ENCODE measurements around the gene NT5C1A. TPM values are rescaled to one million over a fixed set of nuclear protein-coding genes. Genes with fewer than 3 reads are reported as not detected.

The NT5C1A gene
- not detected in 2 replicates for total RNA-seq (2014; rRNA removed; shearing (Covaris generic))

DNA sequence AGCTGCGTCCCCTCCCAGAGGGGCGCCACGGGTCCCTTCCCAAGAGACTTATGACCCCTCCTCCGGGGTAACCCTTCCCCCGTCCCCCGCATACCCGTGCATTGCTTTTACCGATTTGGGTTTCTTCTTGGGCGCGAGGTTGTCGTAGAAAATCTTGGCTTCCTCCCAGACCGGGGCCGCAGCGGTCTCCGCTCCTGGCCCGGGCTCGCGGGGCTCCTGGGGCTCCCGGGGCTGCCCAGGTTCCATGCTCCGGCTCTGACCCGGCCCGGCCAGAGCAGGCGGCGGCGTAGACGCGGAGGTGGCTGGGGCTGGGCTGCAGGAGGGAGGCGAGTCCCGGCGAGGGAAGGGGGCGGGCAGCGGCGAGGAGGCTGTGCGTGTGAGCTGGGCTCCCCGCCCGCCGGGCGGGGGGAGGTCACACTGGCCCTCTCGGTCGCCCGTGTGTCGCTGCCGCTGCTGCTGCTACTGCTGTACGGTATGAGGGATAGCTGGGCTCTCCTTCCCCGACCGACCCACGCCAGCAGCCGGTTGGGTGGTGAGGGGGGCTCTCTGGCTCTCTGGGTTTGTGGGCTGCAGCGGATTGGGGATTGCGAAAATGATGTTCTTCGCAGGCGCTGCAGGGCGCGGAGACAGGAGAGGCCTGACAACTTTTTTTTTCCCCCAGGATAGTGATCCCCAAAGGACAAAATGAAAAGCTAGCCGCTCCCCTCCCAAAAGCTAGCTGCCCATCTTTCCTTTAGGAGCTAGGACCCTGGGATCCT, at the start of gene NT5C1A:
NT5C1A (minus strand) TSS at position 315 of the 758 bp plus-strand sequence; CDS start at position 246, 69 bp downstream.
- Histone ChIP-seq H3K4me1 (replicated peaks) (peaks cover 11% of the 10 kb centered on the region), H3K9me3 (replicated peaks) (no peaks in the 10 kb centered on the region), H3K4me3 (peak within 1 kb of the TSS; percentile 19), H3K27me3 (replicated peaks) (peaks cover 34% of the 10 kb centered on the region), H3K36me3 (no peaks in the 10 kb centered on the region), H3K27ac (no peak within 1 kb of the TSS)
- DNase-seq (ENCODE audit: low read depth in 1 of 2, low spot score in 2 of 2) = no peak

DNA sequence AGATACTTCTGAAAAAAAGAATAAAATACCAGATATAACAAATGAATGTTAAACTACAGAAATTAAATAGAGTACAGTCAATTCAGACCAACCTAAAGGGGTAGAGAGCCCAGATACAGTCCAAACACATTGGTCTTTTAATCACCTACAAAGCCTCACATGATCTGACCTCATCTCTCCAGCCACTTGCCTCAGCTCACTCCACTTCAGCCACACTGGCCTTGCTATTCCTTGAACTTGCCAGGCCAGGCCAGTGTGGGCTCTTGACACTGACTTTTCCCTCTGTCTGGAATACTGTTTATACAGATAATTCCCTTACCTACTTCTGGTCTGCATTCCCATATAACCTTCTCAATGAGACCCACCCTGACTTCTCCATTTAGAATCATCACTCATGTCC, 49.8 kb upstream of the NT5C1A start:
- no peaks in the 10 kb centered on the region for H3K4me1 ChIP-seq (replicated peaks)
- H3K36me3 ChIP-seq = no peaks in the 10 kb centered on the region
- no peak overlapping the region for H3K4me3 ChIP-seq
- DNase-seq (ENCODE audit: low read depth in 1 of 2, low spot score in 2 of 2) = no peak
- peaks cover 44% of the 10 kb centered on the region for H3K27me3 ChIP-seq (replicated peaks)
- H3K27ac ChIP-seq = no peak overlapping the region
- no peaks in the 10 kb centered on the region for H3K9me3 ChIP-seq (replicated peaks)

DNA sequence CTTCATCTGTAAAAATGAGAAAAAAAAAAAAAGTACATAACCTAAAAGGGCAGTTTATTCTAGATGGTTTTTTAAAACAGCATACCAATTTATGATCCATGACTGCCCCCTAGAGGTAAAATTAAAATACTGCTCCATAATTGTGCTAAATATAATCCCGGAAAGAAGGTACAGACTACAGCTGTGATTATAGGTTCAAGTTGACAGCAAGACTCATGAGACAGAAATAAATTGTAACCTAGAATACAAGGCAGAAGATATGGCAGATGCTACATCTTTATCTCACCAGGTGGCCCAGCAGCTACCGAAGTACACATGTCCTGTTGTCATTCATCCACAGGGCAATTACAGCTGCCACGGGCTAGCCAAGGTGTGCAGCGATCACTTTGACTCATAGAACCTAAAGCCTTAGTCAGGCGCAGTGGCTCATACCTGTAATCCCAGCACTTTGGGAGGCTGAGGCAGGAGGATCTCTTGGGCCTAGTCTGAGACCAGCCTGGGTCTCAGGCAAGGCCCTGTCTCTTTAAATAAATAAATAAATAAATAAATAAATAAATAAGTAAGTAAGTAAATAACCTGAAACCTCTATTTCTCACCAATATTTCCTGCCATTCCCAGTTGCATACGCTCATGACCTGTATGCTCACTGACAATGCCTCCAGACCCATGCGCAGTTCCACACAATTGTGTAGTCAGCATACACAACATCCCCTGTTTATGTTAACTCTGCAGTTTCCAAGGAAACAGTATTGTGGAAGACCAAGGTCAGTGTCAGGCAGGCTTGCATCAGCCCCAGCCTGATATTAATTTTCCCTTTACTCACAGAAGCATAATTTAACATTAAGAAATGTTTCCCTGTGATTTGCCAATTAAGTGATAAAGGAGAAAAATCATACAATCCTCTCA, 48.4 kb upstream of the NT5C1A start:
- H3K27ac ChIP-seq = no peak overlapping the region
- peak in 1 of 2 experiments; percentile 51 for DNase-seq (ENCODE audit: low read depth in 1 of 2, low spot score in 2 of 2)
- H3K36me3 ChIP-seq = no peaks in the 10 kb centered on the region
- H3K4me3 ChIP-seq = no peak overlapping the region
- peaks cover 40% of the 10 kb centered on the region for H3K27me3 ChIP-seq (replicated peaks)
- no peaks in the 10 kb centered on the region for H3K9me3 ChIP-seq (replicated peaks)
- no peaks in the 10 kb centered on the region for H3K4me1 ChIP-seq (replicated peaks)

DNA sequence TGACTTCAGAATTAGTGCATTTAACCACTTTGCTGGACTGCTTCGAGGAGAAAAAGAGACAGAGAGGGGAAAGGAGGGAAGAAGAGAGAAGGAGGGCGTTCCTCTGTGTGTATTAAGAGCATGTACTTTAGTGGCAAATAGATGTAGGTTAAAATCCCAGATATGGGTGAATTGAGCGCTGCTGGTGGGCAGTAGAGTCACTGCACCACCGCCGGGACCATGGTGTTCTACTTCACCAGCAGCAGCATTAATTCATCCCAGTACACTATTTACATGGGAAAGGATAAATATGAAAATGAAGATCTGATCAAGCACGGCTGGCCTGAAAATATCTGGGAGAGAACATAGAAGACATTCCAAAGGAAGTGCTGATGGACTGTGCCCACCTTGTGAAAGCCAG, 45.9 kb upstream of the NT5C1A start:
- H3K4me3 ChIP-seq = no peak overlapping the region
- peaks cover 30% of the 10 kb centered on the region for H3K27me3 ChIP-seq (replicated peaks)
- no peaks in the 10 kb centered on the region for H3K9me3 ChIP-seq (replicated peaks)
- H3K36me3 ChIP-seq = no peaks in the 10 kb centered on the region
- DNase-seq (ENCODE audit: low read depth in 1 of 2, low spot score in 2 of 2) = no peak
- no peak overlapping the region for H3K27ac ChIP-seq
- no peaks in the 10 kb centered on the region for H3K4me1 ChIP-seq (replicated peaks)

DNA sequence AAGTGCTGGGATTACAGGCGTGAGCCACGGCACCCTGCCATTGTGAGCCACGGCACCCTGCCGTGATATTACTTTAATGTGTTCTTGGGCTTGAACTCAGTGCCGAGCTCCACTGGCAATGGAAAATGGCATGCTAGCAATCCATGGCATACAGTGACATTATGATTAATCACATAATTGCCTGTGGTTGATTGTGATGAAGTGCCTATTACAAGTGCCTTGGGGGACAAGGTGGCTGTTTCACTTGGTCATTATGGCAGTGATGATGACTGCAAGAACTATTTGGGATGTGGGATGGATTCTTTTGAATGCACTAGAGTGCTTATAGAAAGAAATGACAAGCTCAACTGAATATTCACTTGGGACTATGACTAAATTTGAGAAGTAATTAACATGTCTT, 41.6 kb upstream of the NT5C1A start:
- Histone ChIP-seq H3K4me1 (replicated peaks) (no peaks in the 10 kb centered on the region), H3K36me3 (no peaks in the 10 kb centered on the region), H3K27me3 (replicated peaks) (peaks cover 30% of the 10 kb centered on the region), H3K4me3 (no peak overlapping the region), H3K9me3 (replicated peaks) (no peaks in the 10 kb centered on the region), H3K27ac (no peak overlapping the region)
- DNase-seq (ENCODE audit: low read depth in 1 of 2, low spot score in 2 of 2) = peak in 1 of 2 experiments; percentile 30

DNA sequence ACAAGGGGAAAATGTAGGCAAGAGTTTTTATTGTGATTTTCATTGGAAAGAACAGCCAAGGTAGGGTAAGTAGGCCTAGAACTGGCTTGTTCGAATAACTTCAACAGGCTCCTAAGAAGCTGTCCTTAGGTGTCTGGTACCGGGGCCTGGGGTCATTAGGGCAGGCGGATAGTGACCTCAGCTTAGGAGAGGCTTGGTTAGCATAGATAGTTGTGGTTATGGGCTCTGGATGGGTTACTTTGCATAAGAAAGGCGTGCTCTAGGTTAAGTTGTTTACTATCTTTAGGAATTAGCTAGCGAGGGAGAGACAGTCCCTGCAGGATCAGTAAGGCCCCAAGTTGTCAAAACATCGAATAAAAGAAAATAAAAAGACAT, 40.0 kb upstream of the NT5C1A start:
- H3K36me3 ChIP-seq = no peaks in the 10 kb centered on the region
- no peak overlapping the region for H3K4me3 ChIP-seq
- H3K9me3 ChIP-seq (replicated peaks) = no peaks in the 10 kb centered on the region
- no peaks in the 10 kb centered on the region for H3K4me1 ChIP-seq (replicated peaks)
- H3K27me3 ChIP-seq (replicated peaks) = peaks cover 20% of the 10 kb centered on the region
- peak in 1 of 2 experiments; percentile 8 for DNase-seq (ENCODE audit: low read depth in 1 of 2, low spot score in 2 of 2)
- no peak overlapping the region for H3K27ac ChIP-seq

DNA sequence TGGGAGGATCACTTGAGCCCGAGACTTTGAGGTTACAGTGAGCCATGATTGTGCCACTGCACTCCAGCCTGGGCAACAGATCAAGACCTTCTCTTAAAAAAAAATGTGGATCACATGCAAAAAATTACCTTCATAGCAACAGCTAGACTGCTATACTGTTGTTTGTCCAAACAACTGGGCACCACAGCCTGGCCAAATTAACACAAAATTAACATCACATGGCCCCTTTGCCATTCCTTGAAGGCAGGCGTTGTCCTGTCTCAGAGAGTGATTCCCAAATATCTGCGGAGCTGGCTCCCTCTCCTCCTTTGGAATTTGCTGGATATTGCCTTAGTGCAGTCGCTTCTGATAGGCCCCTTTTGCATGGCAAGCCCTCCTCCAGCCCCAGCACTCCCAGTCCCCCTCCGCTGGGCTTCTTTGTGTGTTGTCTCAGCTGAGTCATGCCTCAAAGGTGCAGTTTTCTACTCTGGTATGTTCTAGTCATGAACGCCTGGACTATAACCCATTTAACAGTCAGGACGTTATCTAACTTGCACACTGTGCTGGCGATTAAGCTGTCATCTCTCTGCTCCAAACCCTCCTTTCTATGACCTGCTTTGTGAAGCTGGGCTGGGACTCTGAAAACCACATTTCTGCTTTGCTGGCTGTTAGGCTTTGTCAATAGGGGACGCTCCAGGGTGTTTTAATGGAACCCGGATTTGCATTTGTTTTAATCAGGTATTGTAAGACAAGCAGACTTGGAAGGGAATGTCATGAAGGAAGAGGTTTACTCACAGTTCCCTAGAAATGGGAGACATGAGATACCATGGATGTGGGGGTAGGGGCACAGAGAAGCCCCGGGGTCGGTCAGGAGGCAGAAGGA, 39.4 kb upstream of the NT5C1A start:
- Histone ChIP-seq H3K27ac (no peak overlapping the region), H3K9me3 (replicated peaks) (no peaks in the 10 kb centered on the region), H3K36me3 (no peaks in the 10 kb centered on the region), H3K4me1 (replicated peaks) (no peaks in the 10 kb centered on the region), H3K27me3 (replicated peaks) (peaks cover 14% of the 10 kb centered on the region), H3K4me3 (no peak overlapping the region)
- DNase-seq (ENCODE audit: low read depth in 1 of 2, low spot score in 2 of 2) = peak in 1 of 2 experiments; percentile 40

DNA sequence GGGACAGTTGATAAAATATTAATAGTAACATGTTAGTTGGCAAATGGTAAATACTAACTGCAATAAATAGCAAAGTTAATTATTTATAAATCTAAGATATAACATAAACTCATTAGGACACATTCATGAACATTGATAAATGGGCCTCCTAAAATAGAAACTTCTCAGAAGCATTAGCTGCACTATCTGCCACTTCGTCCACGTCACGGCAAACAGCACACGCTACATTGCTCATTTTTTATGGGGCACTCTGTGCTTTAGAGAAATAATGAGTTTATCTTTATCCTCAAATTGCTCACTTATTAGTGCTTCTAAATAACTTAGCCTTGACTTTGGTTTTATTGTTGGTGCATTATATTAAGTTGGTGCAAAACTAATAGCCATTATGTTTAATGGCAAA, 35.6 kb upstream of the NT5C1A start:
- Histone ChIP-seq H3K27me3 (replicated peaks) (peaks cover 6% of the 10 kb centered on the region), H3K9me3 (replicated peaks) (no peaks in the 10 kb centered on the region), H3K4me3 (no peak overlapping the region), H3K27ac (no peak overlapping the region), H3K4me1 (replicated peaks) (no peaks in the 10 kb centered on the region), H3K36me3 (no peaks in the 10 kb centered on the region)
- peak in 1 of 2 experiments; percentile 5 for DNase-seq (ENCODE audit: low read depth in 1 of 2, low spot score in 2 of 2)

DNA sequence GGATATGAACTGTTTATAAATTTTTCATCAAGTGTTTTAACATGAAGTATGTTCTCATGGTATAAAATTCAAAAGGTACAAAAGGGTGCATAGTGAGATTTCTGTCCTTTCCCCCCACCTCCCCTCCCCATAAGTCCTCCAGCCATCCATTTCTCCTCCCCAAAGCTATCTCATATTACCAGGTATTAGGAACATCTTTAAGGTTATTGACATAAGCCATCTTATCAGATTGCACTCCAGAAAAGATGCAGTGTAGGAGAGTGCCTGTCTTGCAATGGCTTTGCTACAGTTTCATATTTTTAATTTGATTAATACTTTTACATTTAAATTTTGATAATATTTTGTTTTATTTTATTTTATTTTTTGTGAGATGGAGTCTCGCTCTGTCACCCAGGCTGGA, 32.9 kb upstream of the NT5C1A start:
- DNase-seq (ENCODE audit: low read depth in 1 of 2, low spot score in 2 of 2) = peak in 1 of 2 experiments; percentile 1
- H3K9me3 ChIP-seq (replicated peaks) = no peaks in the 10 kb centered on the region
- no peaks in the 10 kb centered on the region for H3K36me3 ChIP-seq
- H3K4me3 ChIP-seq = no peak overlapping the region
- no peaks in the 10 kb centered on the region for H3K4me1 ChIP-seq (replicated peaks)
- H3K27ac ChIP-seq = no peak overlapping the region
- H3K27me3 ChIP-seq (replicated peaks) = peaks cover 6% of the 10 kb centered on the region

DNA sequence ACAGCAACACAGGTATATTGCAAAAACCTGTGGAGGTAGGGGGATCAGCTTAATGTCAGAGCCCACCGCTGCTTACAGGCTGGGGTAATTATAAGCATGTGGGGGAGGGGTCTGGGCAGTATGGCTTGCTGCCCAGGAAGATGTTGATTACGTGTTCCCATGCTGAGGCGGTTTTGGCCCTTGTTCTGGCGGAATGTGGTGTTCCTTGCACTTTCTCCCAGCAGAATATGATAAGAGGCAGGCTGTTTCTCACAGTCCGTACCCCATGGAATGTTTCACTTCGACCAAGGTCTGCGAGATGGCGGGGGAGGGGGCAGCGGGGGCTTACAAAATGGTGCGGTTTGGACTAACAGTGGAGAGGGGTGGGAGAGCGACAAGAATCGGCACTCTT, 29.1 kb upstream of the NT5C1A start:
- DNase-seq (ENCODE audit: low read depth in 1 of 2, low spot score in 2 of 2) = no peak
- no peaks in the 10 kb centered on the region for H3K9me3 ChIP-seq (replicated peaks)
- H3K27ac ChIP-seq = no peak overlapping the region
- no peak overlapping the region for H3K4me3 ChIP-seq
- H3K27me3 ChIP-seq (replicated peaks) = peaks cover 11% of the 10 kb centered on the region
- H3K36me3 ChIP-seq = no peaks in the 10 kb centered on the region
- no peaks in the 10 kb centered on the region for H3K4me1 ChIP-seq (replicated peaks)

DNA sequence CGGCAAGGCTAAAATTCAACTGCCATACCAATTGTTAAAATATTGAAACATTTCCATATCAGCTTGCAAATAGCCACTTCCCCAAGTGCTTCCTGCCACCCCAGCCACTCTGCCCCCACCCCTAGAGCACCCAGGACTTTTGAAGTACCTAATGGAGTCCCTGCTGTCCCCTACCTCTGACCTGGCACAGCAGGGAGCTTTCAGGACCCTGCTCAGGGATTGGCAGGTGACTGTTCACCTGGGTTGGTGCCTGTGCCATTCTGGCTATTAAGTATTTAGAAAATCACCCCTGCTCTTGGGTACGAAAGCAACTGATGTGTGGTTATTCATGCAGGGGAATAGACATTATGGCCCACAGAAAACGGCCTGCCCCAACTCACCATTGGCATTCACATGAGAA, 28.4 kb upstream of the NT5C1A start:
- H3K27me3 ChIP-seq (replicated peaks) = peaks cover 18% of the 10 kb centered on the region
- no peak overlapping the region for H3K4me3 ChIP-seq
- no peaks in the 10 kb centered on the region for H3K36me3 ChIP-seq
- no peak overlapping the region for H3K27ac ChIP-seq
- no peak for DNase-seq (ENCODE audit: low read depth in 1 of 2, low spot score in 2 of 2)
- H3K9me3 ChIP-seq (replicated peaks) = no peaks in the 10 kb centered on the region
- no peaks in the 10 kb centered on the region for H3K4me1 ChIP-seq (replicated peaks)

DNA sequence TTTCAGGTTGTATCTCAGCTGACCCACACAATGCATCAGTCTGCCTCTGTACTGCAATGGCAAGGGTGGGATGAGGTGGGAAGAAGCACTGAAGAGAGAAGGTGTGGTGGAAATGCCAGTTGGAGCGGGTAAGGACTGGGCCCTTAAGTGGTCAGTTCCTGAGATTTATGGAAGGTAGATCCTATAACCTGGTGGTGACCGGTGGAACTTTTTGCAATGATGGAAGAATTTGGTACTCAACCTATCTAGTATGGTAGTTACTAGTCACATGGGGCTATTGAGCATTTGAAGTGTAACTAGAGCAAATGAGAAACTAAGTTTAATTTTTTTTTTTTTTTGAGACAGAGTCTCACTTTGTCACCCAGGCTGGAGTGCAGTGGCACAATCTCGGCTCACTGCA, 27.5 kb upstream of the NT5C1A start:
- Histone ChIP-seq H3K36me3 (no peaks in the 10 kb centered on the region), H3K4me1 (replicated peaks) (no peaks in the 10 kb centered on the region), H3K4me3 (no peak overlapping the region), H3K27me3 (replicated peaks) (peaks cover 27% of the 10 kb centered on the region), H3K9me3 (replicated peaks) (no peaks in the 10 kb centered on the region), H3K27ac (no peak overlapping the region)
- no peak for DNase-seq (ENCODE audit: low read depth in 1 of 2, low spot score in 2 of 2)

DNA sequence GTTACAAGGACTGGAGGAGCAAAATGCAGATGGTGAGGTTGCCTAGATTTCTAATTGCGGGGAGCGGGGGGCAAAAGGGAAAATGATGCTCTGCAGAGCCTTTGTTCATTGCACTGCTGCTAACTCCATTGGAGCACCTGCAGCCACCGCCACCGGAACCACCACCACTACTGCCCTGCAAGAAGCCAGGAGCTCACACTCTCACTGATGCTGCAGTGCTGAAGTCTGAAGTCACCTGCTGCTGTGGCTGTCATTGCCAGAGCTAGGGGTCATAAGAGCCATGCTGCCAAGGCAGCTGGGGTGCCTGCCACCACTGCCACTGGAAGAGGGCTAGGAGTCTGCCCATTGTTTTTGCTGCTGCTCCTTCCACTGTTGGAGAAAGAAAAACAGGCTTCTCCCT, 26.7 kb upstream of the NT5C1A start:
- Histone ChIP-seq H3K36me3 (no peaks in the 10 kb centered on the region), H3K9me3 (replicated peaks) (no peaks in the 10 kb centered on the region), H3K27me3 (replicated peaks) (peaks cover 30% of the 10 kb centered on the region), H3K4me3 (no peak overlapping the region), H3K4me1 (replicated peaks) (no peaks in the 10 kb centered on the region), H3K27ac (no peak overlapping the region)
- DNase-seq (ENCODE audit: low read depth in 1 of 2, low spot score in 2 of 2) = no peak
